Islet precursor cell (in vitro differentiated cells): ENCODE data around the gene YY1.
"Not testable (repeated sequence)": the region's sequence is repeated elsewhere in the genome, so short reads cannot be mapped to it uniquely, and the experiment has no call there.

ENCODE experiments used
- DNase-seq: peaks from one replicate; pipeline ENCODE4 v3.0.0-alpha.2; 2018

YY1 gene

DNA sequence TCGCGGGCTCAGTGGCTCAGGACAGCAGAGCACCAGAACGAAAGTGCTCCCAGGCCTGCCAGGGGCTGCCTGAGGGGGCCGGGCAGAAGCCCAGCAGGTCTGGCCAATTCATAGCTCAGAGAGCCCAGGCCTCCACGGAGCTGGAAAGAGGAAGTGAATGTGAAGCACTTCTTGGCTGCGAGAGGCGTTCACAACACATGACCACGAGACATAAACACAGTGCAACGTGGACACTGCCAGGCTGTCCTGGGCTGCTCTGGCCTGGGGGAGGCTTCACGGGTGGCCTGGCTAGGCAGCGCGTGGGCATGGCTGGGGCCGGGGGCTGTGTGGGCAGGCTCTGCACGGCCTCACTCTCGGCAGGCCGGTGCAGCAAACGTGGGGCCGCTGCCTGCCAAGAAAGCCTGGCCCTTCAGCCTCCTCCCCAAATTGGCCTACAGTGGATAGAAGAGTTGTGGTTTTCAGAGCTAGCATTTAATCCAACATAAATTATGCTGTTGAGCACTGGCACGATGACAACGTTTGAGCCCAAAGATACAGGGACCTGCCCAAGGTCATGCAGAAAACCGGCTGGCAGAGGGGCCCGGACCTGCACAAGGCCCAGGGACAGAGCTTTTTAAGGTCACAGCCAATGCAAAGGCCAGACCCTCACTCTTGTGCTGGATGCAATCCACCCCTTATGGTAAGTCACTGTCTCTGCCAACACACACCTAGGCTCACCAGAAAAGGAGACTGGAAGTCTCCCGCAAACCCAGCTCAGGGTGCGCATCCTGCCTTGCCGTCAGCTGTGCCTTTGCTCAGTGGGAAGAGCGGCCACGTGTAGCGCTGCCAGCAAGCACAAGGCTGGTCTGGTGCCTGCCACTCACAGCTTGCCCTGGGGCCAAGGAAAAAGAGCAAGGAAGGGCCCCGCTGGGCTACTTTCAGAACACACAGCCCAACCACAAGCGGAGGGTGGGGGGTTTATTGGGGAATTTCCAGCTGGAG lies 58.7 kb downstream of the YY1 start:
- DNase-seq = peak; percentile 60

DNA sequence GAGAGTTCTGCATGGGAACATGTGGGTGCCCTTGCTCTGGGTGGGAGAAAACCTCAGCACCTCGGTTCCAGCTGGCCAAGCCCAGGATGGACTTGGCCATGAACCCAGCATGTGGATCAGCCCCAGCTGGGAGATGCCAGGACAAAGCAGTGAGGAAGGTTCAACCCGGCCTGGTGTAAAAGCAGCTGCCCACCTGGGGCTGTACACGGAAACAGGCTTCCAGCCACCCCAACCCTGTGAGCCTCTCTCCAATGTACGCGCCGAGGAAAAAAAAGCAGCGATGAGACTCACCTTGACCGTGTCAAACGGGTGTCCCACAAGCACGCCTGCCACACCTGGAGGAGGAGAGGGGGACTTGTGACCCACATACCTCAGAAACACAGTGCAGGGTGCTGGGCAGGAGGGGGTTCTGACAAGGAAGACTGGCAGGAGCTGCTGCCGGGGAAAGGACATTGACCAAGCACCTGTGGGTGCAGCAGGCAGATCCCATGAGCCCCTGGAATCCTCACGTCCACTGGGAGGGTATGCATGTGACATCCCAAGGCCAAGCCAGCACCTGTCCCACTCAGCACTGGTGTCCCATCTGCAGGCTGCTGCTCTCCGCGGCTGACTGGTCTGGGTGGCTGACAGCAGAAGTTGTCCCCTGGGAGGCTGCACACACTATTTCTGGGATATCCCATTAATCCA lies 59.8 kb downstream of the YY1 start:
- DNase-seq = no peak

DNA sequence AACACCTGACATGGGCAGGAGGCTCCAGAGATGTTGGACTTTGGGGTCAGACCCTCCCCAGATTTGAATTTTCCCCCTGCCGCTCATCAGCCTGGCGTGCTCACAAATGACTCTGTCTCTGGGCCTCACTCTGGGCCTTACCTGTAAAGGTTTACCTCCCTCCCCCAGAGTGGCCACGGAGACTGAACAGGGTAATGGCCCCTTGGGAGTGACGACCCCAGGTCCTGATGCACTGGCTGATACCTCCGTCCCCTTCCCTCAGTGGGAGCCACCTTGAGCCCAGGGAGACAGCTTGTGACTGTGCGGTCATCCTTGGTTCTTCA lies 60.3 kb downstream of the YY1 start:
- no peak for DNase-seq

DNA sequence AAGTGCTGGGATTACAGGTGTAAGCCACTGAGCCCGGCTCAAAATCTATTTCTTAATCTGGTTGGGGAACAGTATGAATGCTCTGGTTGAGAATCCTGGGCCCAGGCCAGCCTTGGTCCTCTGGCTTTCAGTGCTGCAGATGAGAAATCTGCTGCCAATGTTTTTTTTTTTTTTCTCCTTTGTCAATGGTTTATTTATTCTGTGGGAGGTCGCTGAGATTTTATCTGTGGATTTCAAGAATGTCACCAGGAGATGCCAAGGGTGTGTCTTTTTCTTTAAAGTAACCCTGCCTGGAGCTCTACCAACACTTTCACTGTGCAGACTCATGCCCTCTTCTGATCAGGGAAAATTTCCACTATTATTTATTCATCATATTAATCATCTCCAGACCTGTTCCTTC lies 63.7 kb downstream of the YY1 start:
- DNase-seq = no peak

DNA sequence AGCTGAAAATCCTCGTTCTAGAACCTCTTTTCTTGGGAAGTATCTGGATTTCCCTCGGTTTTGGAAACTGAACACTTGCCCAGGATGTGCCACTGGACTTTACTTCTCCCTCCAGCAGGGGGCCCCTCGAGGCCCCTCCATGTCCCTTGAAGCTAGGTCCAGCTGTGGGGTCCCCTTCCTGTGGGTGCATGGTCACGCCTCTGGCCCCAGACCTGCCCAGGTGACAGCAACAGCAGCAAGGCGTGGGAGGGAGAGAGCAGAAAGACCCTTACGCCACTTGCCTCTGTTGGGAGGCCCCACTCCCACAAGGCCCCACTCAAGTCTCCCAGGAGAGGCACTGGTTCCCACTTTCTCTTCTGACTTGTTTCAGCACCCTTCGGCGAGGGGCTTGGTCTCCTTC lies 64.2 kb downstream of the YY1 start:
- DNase-seq = no peak

DNA sequence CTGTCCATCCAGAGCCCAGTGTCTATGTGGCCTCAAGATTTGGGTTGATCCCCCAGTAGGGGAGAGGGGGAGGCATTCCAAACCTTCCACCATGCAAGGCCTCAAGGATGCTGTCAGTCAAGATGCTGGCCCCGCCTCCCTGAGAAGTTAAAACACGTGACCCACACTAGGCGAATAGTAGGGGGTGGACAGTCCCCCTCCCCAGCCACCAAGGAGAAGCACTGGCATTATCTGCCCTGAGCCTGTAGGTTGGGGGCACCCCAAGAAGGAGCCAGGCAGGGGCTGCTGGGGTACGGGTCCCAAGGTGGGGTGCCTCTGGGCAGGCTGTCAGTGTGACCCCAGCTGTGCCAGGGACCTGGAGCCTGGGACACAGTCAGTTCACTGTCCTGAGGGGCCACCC lies 65.0 kb downstream of the YY1 start:
- no peak for DNase-seq

DNA sequence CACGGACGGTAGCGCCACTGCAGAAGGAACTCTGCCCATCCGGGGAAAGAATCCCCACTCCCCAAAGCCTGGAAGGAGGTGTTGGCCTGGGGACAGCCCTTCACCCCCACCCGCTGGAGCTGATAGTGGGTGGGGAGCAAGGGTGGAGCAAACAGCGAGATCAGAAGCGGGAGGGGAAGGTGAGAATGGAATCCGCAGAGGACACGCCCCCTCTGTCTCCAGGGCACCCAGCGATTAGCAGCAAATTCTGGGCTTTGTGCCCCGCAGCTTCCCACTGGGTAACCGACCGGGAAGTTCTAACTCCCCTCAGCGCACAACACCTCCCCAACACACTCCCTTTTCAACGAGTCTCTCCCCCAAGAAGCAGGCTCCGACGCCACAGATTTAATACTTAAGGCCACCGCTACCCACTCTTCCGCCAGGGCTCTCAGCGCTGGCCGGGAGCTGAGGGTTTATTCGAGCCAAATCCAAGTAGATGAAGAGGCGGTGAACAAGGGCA lies 65.9 kb downstream of the YY1 start:
- peak; percentile 74 for DNase-seq

DNA sequence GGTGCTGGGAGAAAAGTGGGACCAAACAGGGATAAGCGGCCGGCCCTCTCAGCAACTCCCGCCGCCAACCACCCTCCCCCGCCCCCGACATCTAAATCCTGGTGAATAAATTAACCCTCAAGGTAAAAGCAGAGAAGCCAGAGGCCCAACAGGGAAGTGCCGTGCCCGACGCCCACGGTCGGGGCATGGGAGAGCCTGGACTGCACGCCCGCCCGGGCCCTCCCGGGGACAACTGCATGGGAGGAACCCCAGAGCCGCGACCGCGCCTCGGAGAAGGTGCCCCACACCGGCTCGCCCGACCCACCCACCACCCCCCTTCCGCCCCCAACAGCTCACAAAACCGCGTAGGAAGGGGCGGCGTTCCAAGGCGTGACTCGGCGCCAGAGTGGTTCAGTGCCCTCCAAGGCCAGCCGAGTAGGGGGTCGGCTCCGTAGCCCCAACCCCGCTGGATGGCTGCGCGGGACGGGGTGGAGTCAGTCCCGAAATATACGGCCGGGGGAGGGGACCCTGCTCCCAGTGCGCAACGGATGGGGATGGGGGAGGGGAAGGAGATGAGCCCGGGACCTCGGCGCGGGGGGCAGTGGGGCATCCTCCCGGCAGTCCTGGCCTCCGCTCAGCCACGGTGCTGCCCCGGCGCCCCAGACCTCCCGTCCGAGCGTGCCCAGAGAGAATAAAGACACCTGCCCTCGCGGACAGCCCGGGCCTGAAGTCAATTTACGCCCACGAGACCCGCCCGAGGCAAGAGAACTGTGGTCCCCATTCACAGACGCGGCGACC lies 66.6 kb downstream of the YY1 start:
- no peak for DNase-seq

DNA sequence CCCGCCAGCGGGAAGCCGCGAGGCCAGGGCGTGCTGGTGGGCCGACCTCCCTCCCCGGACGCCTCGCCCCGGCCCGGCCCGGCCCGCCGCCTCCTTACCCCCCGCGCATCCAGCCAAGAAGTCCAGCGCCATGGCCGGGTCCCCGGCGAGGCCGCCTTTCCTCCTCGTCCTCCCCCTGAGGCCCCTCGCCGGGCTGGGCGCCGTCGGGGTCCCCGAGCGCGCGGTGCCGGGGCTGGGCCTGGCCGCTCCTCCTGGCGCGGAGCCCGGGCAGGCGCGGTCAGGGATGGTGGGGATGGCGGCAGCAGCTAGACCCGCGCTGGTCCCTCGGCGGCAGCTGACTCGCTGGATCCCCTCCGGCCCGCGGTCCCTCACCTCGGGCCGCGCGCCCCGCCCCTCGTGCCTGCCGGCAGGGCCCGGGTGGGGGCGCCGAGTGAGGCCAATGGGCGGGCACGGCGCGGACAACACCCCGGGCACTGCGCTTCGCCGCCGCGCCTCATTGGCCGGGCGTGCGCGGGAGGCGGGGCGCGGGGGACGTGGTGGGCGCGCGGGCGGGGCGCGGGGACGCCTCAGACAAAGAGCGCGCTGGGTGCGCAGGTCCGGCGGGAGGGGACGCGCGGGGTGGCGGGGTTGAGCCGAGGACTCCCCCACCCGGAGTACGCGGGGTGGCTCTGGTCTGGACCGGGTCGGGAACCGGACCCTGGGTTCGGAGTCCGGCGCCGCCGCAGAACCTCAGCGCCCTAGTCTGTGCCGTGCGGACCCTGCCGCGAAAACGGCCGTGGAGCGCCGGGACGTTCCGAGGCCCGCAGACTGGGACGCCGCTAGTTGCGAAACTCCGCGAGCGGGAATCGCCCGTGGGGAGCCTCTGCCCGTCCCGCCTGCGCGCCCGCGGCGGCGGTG lies 67.4 kb downstream of the YY1 start, which contains the start of gene SLC25A29:
SLC25A29 (minus strand) TSS at position 344 of the 897 bp plus-strand sequence; CDS start at position 132, 212 bp downstream.
- peak; percentile 92 for DNase-seq

DNA sequence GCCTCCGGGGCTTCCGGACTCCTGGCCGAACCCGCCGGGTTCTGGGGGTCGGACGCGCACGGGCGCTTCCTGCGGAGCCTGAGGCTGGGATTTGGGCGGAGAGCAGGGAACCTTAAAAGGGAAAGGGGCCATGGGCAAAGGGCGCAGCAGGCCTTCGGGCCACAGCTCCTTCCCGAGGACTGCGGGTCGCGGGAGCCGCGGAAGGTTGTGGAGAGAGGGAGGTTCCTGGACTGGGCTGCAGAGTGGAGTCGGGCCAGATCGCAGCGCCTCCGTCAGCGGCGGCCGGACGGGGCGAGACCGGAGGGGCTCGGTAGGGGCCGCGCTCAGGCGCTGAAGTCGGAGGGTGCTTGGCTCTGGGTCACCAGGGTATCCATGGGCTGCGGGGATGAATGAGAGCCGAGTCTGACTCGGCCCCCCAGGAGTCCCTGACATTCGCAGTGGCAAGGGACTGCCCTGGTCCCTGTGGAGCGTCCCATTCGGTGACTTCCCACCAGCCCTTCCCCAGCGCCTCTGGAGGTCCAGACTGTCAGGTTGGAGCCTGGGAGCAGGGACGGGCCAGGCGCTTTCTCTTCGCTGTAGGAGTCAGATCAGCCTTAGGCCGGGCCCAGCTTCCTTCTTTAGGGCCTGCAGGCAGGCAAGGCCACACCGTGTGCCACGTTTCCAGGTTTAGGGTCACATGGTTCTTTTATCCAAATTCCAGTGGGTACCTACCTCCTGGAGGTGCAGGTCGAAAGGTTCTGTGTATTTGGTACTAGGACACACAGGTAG lies 68.2 kb downstream of the YY1 start:
- DNase-seq = peak; percentile 72

DNA sequence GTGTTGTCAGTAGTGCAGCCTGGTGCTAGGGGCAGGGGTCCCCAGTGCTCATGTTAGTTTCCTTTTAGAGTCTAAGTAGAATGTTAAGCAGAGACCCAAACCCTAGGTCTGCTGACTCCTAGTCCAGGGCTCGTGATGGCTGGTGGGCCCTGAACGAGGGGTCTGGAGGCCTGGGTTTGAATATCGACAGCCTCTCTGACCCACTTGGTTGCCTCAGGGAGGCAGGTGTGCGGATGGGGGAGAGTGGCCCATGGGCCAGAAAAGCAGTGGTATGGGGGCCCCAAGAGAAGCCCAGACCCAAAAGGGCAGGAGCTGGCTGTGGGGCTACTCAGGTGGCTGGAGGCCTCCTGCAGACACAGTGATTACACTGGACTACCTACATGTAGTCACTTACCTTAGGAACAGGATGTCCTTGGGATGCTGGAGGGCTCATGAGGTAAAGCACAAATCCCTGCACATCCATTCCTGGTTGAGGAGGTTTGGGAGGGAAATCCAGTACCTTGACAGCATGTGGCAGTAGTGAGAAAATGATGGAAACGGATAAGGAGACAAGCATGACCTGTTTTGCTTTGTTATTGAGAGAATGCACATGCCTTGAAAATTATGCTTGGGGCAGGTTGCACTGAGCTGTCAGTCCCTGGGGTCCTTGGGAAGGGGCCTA lies 69.0 kb downstream of the YY1 start:
- DNase-seq = no peak

DNA sequence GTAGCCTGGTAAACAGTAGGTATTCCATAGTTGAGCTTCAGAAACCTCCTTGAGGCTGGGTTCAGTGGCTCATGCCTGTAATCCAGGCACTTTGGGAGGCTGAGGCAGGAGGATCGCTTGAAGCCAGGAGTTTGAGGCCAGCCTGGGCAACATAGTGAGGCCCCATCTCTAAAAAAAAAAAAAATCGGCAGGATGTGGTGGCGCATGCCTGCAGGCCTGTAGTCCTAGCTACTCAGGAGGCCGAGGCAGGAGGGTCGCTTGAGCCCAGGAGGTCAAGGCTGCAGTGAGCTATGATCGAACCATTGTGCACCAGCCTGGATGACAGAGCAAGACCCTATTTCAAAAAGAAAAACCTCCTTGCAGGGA lies 69.5 kb downstream of the YY1 start:
- not testable (repeated sequence) for DNase-seq

DNA sequence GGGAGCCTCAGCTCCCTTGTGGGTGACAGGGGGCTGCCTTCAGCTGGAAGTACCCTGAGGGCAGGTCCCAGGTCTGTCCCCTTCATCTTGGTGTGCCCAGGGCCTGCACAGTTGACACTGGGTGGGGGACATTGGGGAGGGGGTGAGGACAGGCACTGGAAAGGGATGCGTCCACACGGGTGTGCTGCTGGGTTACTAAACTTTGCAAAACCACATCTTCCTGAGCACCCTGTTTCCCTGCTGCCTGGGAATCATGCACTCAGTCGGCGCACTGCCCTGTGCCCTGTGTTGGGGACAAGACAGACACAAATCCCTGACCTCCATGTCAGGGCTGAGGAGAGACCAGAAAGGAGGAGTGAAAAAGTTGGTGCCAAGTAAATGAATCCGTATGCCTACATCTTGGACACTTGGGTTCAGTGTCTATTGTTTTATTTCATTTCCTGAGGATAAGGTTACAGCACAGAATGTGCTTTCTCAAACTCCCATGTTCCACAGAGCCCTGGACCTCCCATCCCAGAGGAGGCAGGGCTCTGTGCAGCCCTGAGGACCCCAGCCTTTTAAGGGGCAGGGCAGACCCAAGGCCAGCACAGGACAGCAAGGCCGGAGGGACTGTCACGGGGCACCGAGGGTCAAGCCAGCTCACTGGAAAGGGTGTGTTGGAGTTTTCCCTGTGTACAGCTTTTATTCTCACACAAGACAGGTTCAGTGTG lies 70.2 kb downstream of the YY1 start:
- no peak for DNase-seq

DNA sequence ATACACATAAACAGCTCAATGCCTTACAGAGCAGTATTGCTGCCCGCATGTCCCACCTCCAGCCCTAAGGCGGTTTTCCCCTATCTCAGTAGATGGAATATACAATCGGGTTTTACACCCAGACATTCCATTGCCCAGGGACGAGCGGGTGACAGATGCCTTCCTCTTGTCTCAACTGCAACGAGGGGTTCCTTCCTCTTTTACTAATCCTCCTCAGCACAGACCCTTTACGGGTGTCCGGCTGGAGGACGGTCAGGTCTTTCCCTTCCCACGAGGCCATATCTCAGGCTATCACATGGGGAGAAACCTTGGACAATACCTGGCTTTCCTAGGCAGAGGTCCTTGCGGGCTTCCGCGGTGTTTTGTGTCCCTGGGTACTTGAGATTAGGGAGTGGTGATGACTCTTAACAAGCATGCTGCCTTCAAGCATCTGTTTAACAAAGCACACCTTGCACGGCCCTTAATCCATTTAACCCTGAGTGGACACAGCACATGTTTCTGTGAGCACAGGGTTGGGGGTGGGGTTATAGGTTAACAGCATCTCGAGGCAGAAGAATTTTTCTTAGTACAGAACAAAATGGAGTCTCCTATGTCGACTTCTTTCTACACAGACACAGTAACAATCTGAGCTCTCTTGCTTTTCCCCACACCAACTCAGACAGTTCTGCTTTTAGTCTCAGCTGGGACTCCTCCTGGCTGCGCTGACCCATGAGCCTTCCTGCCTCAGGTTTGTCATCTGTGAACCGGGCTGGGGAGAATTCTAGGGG lies 73.3 kb downstream of the YY1 start:
- not testable (repeated sequence) for DNase-seq

DNA sequence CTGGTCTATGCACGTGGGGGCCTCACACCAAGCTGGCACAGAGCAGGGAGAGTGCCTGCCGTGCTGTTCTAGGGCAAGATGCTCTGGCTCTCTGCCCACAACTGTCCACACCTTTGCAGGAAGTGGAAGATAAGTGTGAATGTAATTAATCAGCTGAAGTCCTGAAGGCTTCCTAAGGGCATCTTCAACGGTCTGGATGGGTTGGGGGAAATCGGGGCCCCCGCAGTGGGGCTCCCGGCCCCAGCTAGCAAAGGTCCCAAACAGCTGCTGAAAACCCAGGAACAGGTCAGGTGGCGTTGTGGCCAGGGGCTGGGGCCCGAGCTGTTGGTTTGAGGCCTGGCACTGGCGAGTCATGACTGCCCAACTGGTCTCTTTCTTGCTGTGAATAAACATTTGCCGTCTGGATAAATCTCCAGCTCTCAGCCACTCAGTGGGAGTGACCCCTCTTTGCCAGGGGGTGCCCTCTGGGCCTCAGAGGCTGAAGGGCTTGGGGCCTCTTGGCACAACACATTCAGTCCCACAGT lies 74.0 kb downstream of the YY1 start:
- no peak for DNase-seq

DNA sequence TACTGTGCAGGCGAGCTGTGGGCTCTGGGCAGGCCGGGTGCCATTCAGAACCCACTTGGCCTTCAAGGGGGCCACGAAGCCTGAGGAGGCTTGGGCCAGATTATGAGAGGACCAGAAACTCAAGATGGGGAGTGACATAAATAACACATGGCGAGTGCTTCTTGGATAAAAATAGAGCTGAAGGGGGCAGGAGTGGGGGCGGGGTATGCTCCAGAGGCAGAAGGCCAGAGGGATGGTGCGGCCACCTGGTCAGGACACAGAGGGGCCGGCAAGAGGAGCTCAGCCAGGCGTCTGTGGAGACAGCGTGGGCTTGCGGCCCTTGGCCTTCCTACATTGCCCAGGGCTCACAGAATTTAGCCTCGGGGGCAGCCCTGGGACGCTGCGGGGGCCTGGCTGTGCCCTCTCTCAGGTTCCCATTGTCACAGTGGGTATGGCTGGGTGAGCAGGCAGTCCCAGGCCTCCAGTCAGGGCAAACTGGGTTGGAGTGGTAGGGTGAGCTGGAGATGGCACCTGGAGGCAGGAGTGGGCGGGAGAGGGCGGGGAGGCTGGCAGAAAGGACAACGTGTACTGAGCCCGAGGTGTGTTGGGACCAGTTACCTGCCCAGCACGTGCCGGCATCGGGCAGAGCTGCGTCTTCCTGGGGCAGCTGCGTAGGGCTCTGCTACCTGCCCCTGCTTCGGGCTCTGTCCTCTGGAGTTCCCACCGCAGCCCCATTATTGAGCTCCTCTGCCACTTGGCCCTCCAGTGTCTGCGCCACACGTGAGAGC lies 74.7 kb downstream of the YY1 start:
- DNase-seq = no peak

DNA sequence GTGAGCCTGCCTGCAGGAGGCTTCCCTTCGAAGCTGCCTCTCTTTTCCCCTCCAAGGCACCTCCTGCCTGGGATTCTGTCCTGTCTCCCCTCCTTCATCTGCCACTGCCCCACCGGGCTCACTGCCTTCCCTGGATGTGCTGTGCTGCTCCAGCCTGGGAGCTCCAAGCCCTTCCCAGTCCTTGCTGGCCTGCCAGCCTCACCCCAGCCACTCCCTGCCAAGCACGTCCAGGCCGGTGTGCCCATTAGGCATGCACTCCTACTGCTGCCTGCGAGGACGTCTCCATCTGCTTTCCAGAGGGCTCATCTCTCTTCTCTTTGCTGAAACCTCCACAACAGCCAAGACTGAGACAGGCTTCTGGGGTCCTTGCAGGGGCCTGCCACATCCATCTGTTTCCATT lies 75.8 kb downstream of the YY1 start:
- no peak for DNase-seq

DNA sequence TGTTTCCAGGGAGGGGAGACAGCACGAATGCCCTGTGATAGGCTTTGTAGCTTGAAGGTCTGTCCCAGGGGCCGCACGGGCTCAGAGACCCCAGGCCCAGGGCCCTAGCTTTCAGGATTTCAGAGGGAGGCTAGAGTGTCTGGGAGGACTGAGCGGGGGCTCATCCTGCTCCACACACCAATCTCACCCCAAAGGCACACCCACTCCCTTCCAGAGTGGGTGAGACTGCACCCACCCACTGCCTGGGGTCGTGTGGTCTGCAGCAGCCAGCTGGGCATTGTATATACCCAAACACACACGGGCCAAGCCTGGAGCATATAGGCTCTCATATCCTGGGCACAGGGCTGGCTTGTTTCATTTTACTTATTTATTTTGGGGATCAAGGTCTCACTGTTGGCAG lies 78.4 kb downstream of the YY1 start:
- DNase-seq = no peak
